MCF 10A (cell line): ENCODE measurements around the gene EXOC2. TPM values are rescaled to one million over a fixed set of nuclear protein-coding genes. Genes with fewer than 3 reads are reported as not detected.

Experiments
- BruUV-seq: library from RNA; stranded (reverse); fragments of 400-500 nt; replicated peaks from 2 replicates; lab custom pipeline; 2021; lab: Mats Ljungman, UMichigan
- CTCF ChIA-PET: fragments of 300-600 bp; sonication (Branson Sonifier 250); formaldehyde crosslinking; extraction: SDS; loops from one replicate; lab custom pipeline; 2021; ENCODE audit warnings: antibody characterized with exemption, inconsistent platforms; lab: Yijun Ruan, JAX
- POLR2A ChIA-PET: fragments of 300-600, 350-650 bp; sonication (Branson Sonifier 250); formaldehyde crosslinking; extraction: SDS; loops from one replicate; lab custom pipeline; 2020; ENCODE audit warnings: antibody characterized with exemption, inconsistent platforms; lab: Yijun Ruan, JAX
- DNase-seq: peaks from one replicate; pipeline ENCODE4 v3.0.0-alpha.2; 2018; ENCODE audit not compliant: unreplicated experiment
- H3K27ac Mint-ChIP-seq: one replicate; pipeline ENCODE4 v1.8.0; 2022; ENCODE audit warnings: mild to moderate bottlenecking, low read depth, mixed read lengths; ENCODE audit not compliant: unreplicated experiment
- H3K27me3 Mint-ChIP-seq: one replicate; pipeline ENCODE4 v1.8.0; 2022; ENCODE audit warnings: mixed read lengths; ENCODE audit not compliant: insufficient read depth, unreplicated experiment
- H3K36me3 Mint-ChIP-seq: one replicate; pipeline ENCODE4 v1.8.0; 2022; ENCODE audit warnings: mild to moderate bottlenecking, moderate library complexity, mixed read lengths; ENCODE audit not compliant: insufficient read depth, unreplicated experiment
- H3K4me1 Mint-ChIP-seq: one replicate; pipeline ENCODE4 v1.8.0; 2022; ENCODE audit warnings: mixed read lengths; ENCODE audit not compliant: insufficient read depth, unreplicated experiment
- H3K4me3 Mint-ChIP-seq: one replicate; pipeline ENCODE4 v1.8.0; 2022; ENCODE audit warnings: mild to moderate bottlenecking, moderate library complexity, mixed read lengths; ENCODE audit not compliant: unreplicated experiment
- H3K9me3 Mint-ChIP-seq: one replicate; pipeline ENCODE4 v1.8.0; 2022; ENCODE audit warnings: mixed read lengths; ENCODE audit not compliant: unreplicated experiment
- CTCF ChIP-seq: fragments of 200-600 bp; IDR thresholded peaks from one replicate; pipeline ENCODE4 v1.8.0; 2022; ENCODE audit warnings: antibody characterized with exemption, mild to moderate bottlenecking; ENCODE audit not compliant: unreplicated experiment
- intact Hi-C: fragments of 100-400 bp; cut with micrococcal nuclease; formaldehyde crosslinking; loops from 2 replicates; pipeline ENCODE4 v1.14.1; 2022
- total RNA-seq: library from RNA; stranded (reverse); gene quantifications from 2 replicates; pipeline ENCODE4 v1.2.3, GENCODE V29; 2022

Gene EXOC2
- total RNA-seq, 1 experiment from 2014 or later = 14.6 TPM

GRCh38 chr6:636488-636887, 56.5 kb downstream of the EXOC2 start:
- Mint-ChIP-seq H3K27ac (no peak overlapping the region), H3K36me3 (peaks cover 17% of the 10 kb centered on the region), H3K9me3 (peaks cover 2% of the 10 kb centered on the region), H3K4me1 (no peaks in the 10 kb centered on the region), H3K27me3 (no peaks in the 10 kb centered on the region), H3K4me3 (no peak overlapping the region)
- TF ChIP-seq CTCF = no peak
- DNase-seq = no peak
- BruUV-seq = no TSS peak
- intact Hi-C loops = no loop called here
- POLR2A ChIA-PET = interaction anchor here (0.7 kb wide), 2 partner anchors 67 to 69 kb away, joined by 3 read pairs; no protein-coding TSS in a partner anchor
- CTCF ChIA-PET = interaction anchor here (0.6 kb wide), 1 partner anchor 41 kb away, joined by 4 read pairs; no protein-coding TSS in a partner anchor

- CTCF ChIA-PET = interaction anchor here (0.6 kb wide), 1 partner anchor 1100 kb away, joined by 3 read pairs; no protein-coding TSS in a partner anchor
- Mint-ChIP-seq H3K9me3 (no peaks in the 10 kb centered on the region), H3K27me3 (no peaks in the 10 kb centered on the region), H3K4me1 (no peaks in the 10 kb centered on the region), H3K4me3 (no peak overlapping the region), H3K36me3 (peaks cover 17% of the 10 kb centered on the region), H3K27ac (no peak overlapping the region)
- POLR2A ChIA-PET = no interaction called here
- TF ChIP-seq CTCF = no peak
- no TSS peak for BruUV-seq
- intact Hi-C loops = no loop called here
- DNase-seq = no peak
Measured at GRCh38 chr6:635233-635632, 57.7 kb downstream of the EXOC2 start.

- no peak for TF ChIP-seq CTCF
- no peaks in the 10 kb centered on the region for H3K9me3 Mint-ChIP-seq
- BruUV-seq = no TSS peak
- no peak overlapping the region for H3K27ac Mint-ChIP-seq
- H3K4me1 Mint-ChIP-seq = no peaks in the 10 kb centered on the region
- intact Hi-C loops = no loop called here
- POLR2A ChIA-PET = no interaction called here
- H3K27me3 Mint-ChIP-seq = no peaks in the 10 kb centered on the region
- CTCF ChIA-PET = no interaction called here
- H3K4me3 Mint-ChIP-seq = no peak overlapping the region
- peaks cover 17% of the 10 kb centered on the region for H3K36me3 Mint-ChIP-seq
- no peak for DNase-seq
Measured at GRCh38 chr6:633611-634010, 59.3 kb downstream of the EXOC2 start.

- Mint-ChIP-seq H3K27ac (no peak overlapping the region), H3K4me1 (no peaks in the 10 kb centered on the region), H3K36me3 (peaks cover under 1% of the 10 kb centered on the region), H3K4me3 (no peak overlapping the region), H3K9me3 (no peaks in the 10 kb centered on the region), H3K27me3 (no peaks in the 10 kb centered on the region)
- POLR2A ChIA-PET = no interaction called here
- BruUV-seq = no TSS peak
- no peak for DNase-seq
- intact Hi-C loops = no loop called here
- CTCF ChIA-PET = no interaction called here
- TF ChIP-seq CTCF = no peak
Measured at GRCh38 chr6:628766-629165, 64.2 kb downstream of the EXOC2 start.
